GM15510 (cell line): ENCODE results near the gene PLXDC2.

Experiments used
- POLR2A ChIP-seq: IDR thresholded peaks from 3 replicates; pipeline ENCODE4 v1.6.1; 2011; ENCODE audit warnings: borderline replicate concordance; ENCODE audit not compliant: insufficient read length; ENCODE audit errors: extremely low read depth

Gene PLXDC2

GRCh38 chr10:20170661-20171060 is 354.4 kb downstream of the PLXDC2 start:
- no peak for TF ChIP-seq POLR2A

- TF ChIP-seq POLR2A = no peak
Measured at GRCh38 chr10:20173046-20173445, 356.8 kb downstream of the PLXDC2 start.

- no peak for TF ChIP-seq POLR2A
Measured at GRCh38 chr10:20175719-20176118, 359.5 kb downstream of the PLXDC2 start.

- TF ChIP-seq POLR2A = no peak
Measured at GRCh38 chr10:20180766-20181165, 364.5 kb downstream of the PLXDC2 start.

- no peak for TF ChIP-seq POLR2A
Measured at GRCh38 chr10:20181434-20181833, 365.2 kb downstream of the PLXDC2 start.

GRCh38 chr10:20185116-20185515 is 368.9 kb downstream of the PLXDC2 start:
- TF ChIP-seq POLR2A = no peak

DNA sequence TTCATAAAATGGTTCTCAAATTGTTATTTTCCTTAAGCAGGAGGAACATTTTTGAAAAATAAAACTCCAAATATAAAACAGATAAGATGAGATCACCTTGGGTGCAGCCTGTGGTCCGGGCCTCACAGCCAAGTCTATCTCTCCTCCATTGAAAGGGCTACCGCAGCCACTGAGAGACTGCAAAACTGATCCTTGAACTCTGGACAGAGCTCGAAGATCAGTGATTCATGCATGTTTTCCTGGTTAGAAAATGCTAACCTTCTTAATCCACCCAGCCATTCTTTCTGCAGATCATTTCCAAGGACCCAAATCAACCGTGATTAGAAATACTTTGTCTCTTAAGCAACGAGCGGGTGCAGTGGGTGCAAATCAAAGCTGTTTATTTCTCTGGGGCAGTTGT is 378.8 kb downstream of the PLXDC2 start:
- TF ChIP-seq POLR2A = no peak

DNA sequence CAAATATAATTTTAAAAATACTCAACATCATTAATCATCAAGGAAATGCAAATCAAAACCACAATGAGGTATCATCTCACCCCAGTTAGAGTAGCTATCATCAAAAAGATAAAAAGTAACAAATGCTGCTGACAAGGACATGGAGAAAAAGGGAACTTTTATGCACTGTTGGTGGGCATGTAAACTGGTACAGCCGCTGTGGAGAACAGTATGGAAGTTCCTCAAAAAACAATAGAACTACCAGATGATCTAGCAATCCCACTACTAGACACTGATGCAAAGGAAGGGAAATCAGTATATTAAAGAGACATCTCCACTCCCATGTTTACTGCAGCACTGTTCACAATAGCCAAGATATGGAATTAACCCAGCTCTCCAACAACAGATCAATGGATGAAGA is 384.5 kb downstream of the PLXDC2 start:
- TF ChIP-seq POLR2A = no peak

GRCh38 chr10:20202337-20202736 is 386.1 kb downstream of the PLXDC2 start:
- TF ChIP-seq POLR2A = no peak

- no peak for TF ChIP-seq POLR2A
Measured at GRCh38 chr10:20207653-20208052, 391.4 kb downstream of the PLXDC2 start.

DNA sequence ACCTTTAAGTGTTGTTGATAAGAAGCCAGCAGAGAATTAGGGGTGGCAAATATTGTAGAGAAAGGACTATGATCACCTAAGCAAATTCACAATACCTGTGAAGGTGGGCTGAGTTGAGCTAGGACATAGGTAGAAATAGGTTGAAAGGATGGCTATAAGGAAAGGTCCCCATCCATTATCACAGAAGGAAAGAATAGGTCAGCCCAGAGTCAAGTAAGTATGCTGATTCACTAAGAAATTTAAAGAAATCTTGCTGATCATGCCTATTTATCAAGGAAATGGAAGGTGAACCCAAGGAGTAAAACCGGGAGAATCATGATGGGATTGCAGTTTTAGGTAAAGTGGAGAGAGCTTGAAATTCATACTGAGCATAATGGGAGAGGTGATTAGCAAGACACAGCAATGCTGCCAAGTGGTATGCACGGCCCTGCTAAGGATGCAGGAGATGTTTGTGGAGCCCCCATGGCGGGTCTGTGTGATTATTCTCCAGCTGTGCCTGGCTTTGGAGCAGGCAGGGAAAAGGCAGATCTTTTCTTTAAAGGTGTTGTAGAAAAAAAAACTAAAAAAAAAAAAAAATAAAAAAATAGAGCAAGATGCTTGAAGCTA is 399.4 kb downstream of the PLXDC2 start:
- no peak for TF ChIP-seq POLR2A

GRCh38 chr10:20221356-20221755 is 405.1 kb downstream of the PLXDC2 start:
- TF ChIP-seq POLR2A = no peak

- no peak for TF ChIP-seq POLR2A
Measured at GRCh38 chr10:20228729-20229128, 412.5 kb downstream of the PLXDC2 start.

DNA sequence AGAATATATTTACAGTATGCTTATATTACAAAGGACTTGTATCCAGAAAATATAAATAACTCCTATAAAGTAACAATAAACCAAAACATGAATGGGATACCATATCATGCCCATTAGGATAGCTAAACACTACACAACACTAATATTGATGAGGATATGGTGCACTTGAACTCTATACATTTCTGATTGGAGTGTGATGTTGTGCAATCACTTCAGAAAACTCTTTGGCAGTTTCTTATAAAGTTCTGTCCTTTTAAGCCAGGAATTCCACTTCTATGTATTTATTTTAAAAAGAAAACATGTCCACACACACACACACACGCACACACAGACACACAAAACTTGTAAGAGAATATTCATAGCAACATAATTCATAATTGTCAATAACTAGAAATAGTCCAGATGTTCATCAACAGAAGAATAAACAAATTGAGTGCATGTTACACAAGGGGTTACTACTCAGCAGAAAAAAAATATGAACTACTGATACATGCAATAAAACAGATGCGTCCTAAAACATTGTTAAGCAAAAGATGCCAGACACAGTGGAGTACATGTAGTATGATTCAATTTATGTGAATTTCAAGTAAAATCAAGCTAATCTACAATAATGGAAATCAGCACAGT is 416.0 kb downstream of the PLXDC2 start:
- no peak for TF ChIP-seq POLR2A

- TF ChIP-seq POLR2A = no peak
Measured at GRCh38 chr10:20233423-20233822, 417.2 kb downstream of the PLXDC2 start.

GRCh38 chr10:20234579-20234978 is 418.3 kb downstream of the PLXDC2 start:
- no peak for TF ChIP-seq POLR2A

DNA sequence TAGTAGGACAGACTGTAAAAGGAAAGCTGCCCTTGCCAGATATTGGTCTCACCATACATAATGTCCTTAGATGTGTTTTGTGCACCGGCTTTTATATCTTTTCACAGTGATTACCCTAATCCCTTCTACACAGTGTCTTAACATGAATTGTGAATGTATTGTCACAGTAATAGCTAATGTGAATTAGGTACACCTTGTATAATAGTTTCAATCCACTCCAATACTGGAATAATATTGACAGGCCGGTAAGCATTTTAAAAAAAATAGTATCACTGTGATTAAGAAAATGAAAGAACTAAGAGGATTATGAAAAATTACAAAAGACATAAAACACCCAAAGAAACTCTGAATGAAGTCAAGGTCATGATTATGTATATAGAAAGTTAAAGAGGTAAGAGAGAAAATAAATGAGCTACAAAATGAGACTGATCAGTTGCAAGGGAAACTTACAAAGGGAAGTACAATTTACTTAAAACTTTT is 420.9 kb downstream of the PLXDC2 start:
- no peak for TF ChIP-seq POLR2A

DNA sequence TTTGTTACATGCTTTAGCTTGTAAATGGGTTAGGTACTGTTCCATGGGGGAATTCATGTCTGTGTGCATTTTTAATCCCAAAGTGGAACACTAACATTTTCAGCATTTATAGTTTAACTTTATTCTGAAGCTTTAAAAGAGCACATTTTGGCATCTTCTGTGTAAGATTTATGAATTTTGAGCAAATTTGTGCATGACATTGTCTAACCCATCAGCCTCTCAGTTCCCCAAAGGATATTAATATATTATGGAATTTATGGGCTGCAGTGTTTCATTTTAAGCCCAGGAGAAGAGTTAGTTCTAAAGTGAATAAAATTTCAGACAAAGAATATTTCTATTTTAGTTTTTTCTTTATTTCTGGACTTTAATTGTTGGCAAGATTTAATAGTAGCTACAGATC is 421.4 kb downstream of the PLXDC2 start:
- no peak for TF ChIP-seq POLR2A

DNA sequence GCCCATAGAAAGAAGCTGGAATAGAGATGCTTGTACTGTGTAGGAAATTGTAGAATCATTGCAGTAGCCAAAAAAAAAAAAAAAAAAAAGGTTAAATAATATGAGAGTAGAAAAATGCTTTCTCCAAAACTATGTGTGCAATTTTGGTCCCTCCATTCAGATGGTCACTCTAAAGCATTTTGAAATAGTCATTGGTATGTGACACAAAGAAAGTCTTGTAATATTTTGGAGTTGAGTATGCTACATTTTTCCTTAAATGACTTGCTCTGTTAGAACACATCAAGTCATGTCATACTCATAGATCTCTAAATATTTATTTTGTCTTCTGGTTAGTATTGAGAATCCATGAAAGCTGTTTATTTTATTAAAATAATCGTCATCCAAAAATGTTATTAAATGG is 424.4 kb downstream of the PLXDC2 start:
- TF ChIP-seq POLR2A = no peak
